IgD-negative memory B cell (primary cell): ENCODE measurements around the gene ATXN3L. TPM values are rescaled to one million over a fixed set of nuclear protein-coding genes. Genes with fewer than 3 reads are reported as not detected.

Source experiments
- H3K27ac Mint-ChIP-seq, 3 donors: one replicate each; pipeline ENCODE4 v1.8.0; 2020 to 2022; ENCODE audit warnings: mild to moderate bottlenecking in 3 of 3, mixed read lengths in 3 of 3, moderate library complexity in 1 of 3
- H3K27me3 Mint-ChIP-seq: one replicate; pipeline ENCODE4 v1.8.0; 2021; ENCODE audit warnings: mixed read lengths
- H3K36me3 Mint-ChIP-seq: one replicate; pipeline ENCODE4 v1.8.0; 2020; ENCODE audit warnings: mild to moderate bottlenecking, mixed read lengths
- H3K4me1 Mint-ChIP-seq, 3 donors: one replicate each; pipeline ENCODE4 v1.8.0; 2020 to 2022; ENCODE audit warnings: mixed read lengths in 3 of 3, mild to moderate bottlenecking in 1 of 3
- H3K4me3 Mint-ChIP-seq, 4 donors: one replicate each; pipeline ENCODE4 v1.8.0; 2020 to 2022; ENCODE audit warnings: mild to moderate bottlenecking in 4 of 4, mixed read lengths in 4 of 4, moderate library complexity in 3 of 4
- H3K9me3 Mint-ChIP-seq, 3 donors: one replicate each; pipeline ENCODE4 v1.8.0; 2020 to 2021; ENCODE audit warnings: mixed read lengths in 3 of 3, mild to moderate bottlenecking in 1 of 3
- polyA plus RNA-seq: library from polyadenylated mRNA; unstranded; fragments of 300-500 nt; fragmentation: Illumina TruSeq; gene quantifications from one replicate; pipeline ENCODE4 v1.2.3, GENCODE V29; 2021

Gene ATXN3L
- polyA plus RNA-seq, 1 donor from 2014 or later: not detected

- H3K4me1 Mint-ChIP-seq: peaks cover under 1 to 4% (median under 1%) of the 10 kb centered on the region in 3 donors
- no peaks in the 10 kb centered on the region for H3K9me3 Mint-ChIP-seq
- no peaks in the 10 kb centered on the region for H3K36me3 Mint-ChIP-seq
- no peak overlapping the region for H3K27ac Mint-ChIP-seq
- no peak overlapping the region for H3K4me3 Mint-ChIP-seq
- H3K27me3 Mint-ChIP-seq: peaks cover 1% of the 10 kb centered on the region
These were observed 51.0 kb downstream of the ATXN3L start for GRCh38 chrX:13268874-13269273.

Other genes with a start within 250 kb of the ATXN3L start
- not detected for gene EGFL6, start 249.5 kb upstream of the ATXN3L start, polyA plus RNA-seq